K562 (cell line): ENCODE results near the gene MLX. TPM values are rescaled to one million over a fixed set of nuclear protein-coding genes. Genes with fewer than 3 reads are reported as not detected.
A peak's percentile ranks its signal among the peaks of the same experiment; 100 is the strongest.

Source experiments
- ATF2 ChIP-seq: sonication (generic); formaldehyde crosslinking; IDR thresholded peaks from 2 replicates; pipeline ENCODE4 v1.8.1; 2022; ENCODE audit warnings: missing genetic modification reagents
- CHD2 ChIP-seq: IDR thresholded peaks from 2 replicates; pipeline ENCODE4 v1.6.1; 2011; ENCODE audit warnings: low read depth, low read length
- HINFP ChIP-seq: fragments of 450-650 bp; conservative IDR thresholded peaks from 2 replicates; pipeline ENCODE4 v1.6.1; 2016; ENCODE audit warnings: missing genetic modification characterization, low read depth, mild to moderate bottlenecking, control low read depth, missing compliant biosample characterization
- ID3 ChIP-seq, 2 experiments: fragments of 250-450 bp in 1 of 2; fragments of 450-650 bp in 1 of 2; sonication (Bioruptor Pico) in 1 of 2; IDR thresholded peaks; 2 replicates each; pipeline versions ENCODE4 v1.6.1 to v1.8.0; 2016 to 2021; ENCODE audit warnings: mild to moderate bottlenecking in 2 of 2, moderate library complexity in 2 of 2, missing compliant biosample characterization in 1 of 2, missing genetic modification characterization in 1 of 2
- KLF13 ChIP-seq: fragments of 450-650 bp; IDR thresholded peaks from 2 replicates; pipeline ENCODE4 v1.6.1; 2016; ENCODE audit warnings: missing genetic modification characterization, low read depth, mild to moderate bottlenecking, missing compliant biosample characterization, moderate library complexity, borderline replicate concordance
- KLF6 ChIP-seq: fragments of 250-450 bp; sonication (Bioruptor Pico); IDR thresholded peaks from 2 replicates; pipeline ENCODE4 v1.4.0; 2020; ENCODE audit warnings: mild to moderate bottlenecking, moderate library complexity, borderline replicate concordance
- MTA1 ChIP-seq: fragments of 450-650 bp; IDR thresholded peaks from 2 replicates; pipeline ENCODE4 v1.6.1; 2017; ENCODE audit warnings: borderline replicate concordance
- NCOR1 ChIP-seq: fragments of 450-650 bp; IDR thresholded peaks from 2 replicates; pipeline ENCODE4 v1.6.1; 2016; ENCODE audit warnings: mild to moderate bottlenecking, moderate library complexity
- RBM39 ChIP-seq: fragments of 200-400 bp; formaldehyde crosslinking; optimal IDR thresholded peaks from 2 replicates; pipeline ENCODE3; 2018; ENCODE audit warnings: low read depth, low read length
- SIN3B ChIP-seq: fragments of 450-650 bp; IDR thresholded peaks from 2 replicates; pipeline ENCODE4 v1.6.1; 2017; ENCODE audit warnings: low read depth, mild to moderate bottlenecking, moderate library complexity
- TEAD1 ChIP-seq, 2 experiments: fragments of 450-650 bp in 1 of 2; sonication (generic) in 1 of 2; formaldehyde crosslinking; IDR thresholded peaks; 2 replicates each; pipeline versions ENCODE4 v1.4.0 to v1.8.0; 2020 to 2022; ENCODE audit warnings: mild to moderate bottlenecking in 2 of 2, missing genetic modification reagents in 1 of 2
- YY1 ChIP-seq, 3 experiments: IDR thresholded peaks; 2 replicates each; pipeline ENCODE4 v1.6.1; 2011; ENCODE audit warnings: low read length in 2 of 3, mild to moderate bottlenecking in 2 of 3, moderate library complexity in 2 of 3, borderline replicate concordance in 1 of 3, control low read depth in 1 of 3, low read depth in 1 of 3; ENCODE audit not compliant: insufficient read depth in 3 of 3, insufficient replicate concordance in 2 of 3, control insufficient read depth in 1 of 3, insufficient read length in 1 of 3; ENCODE audit errors: extremely low read depth in 1 of 3
- ZBTB11 ChIP-seq, 3 experiments: fragments of 200-800 bp in 1 of 3; fragments of 250-450 bp in 1 of 3; fragments of 450-650 bp in 1 of 3; sonication (Bioruptor Pico) in 1 of 3; sonication (Bioruptor generic) in 1 of 3; formaldehyde crosslinking in 1 of 3; IDR thresholded peaks; 2 replicates each; pipeline versions ENCODE4 v1.6.1 to v1.8.0; 2016 to 2022; ENCODE audit warnings: mild to moderate bottlenecking in 2 of 3, missing genetic modification characterization in 2 of 3, missing compliant biosample characterization in 1 of 3, moderate library complexity in 1 of 3
- ZNF316 ChIP-seq: fragments of 450-650 bp; IDR thresholded peaks from 2 replicates; pipeline ENCODE4 v1.6.1; 2016
- ZNF384 ChIP-seq: IDR thresholded peaks from 2 replicates; pipeline ENCODE4 v1.6.1; 2012; ENCODE audit warnings: low read depth, low read length, improper control_type of control experiment
- ZNF695 ChIP-seq: fragments of 450-650 bp; formaldehyde crosslinking; IDR thresholded peaks from 2 replicates; pipeline ENCODE4 v1.4.0; 2020; ENCODE audit warnings: mild to moderate bottlenecking, moderate library complexity
- ZNF76 ChIP-seq: fragments of 250-450 bp; sonication (Bioruptor Pico); IDR thresholded peaks from 2 replicates; pipeline ENCODE4 v1.4.0; 2020; ENCODE audit warnings: mild to moderate bottlenecking, moderate library complexity, borderline replicate concordance
- ZNF830 ChIP-seq: fragments of 250-450 bp; sonication (Bioruptor Pico); IDR thresholded peaks from 2 replicates; pipeline ENCODE4 v1.5.0; 2021; ENCODE audit warnings: mild to moderate bottlenecking
- polyA plus RNA-seq, 8 experiments: library from polyadenylated mRNA; depleted of rRNA in 4 of 8; stranded (reverse) in 5 of 8; unstranded in 3 of 8; fragments of >200 nt; fragmentation: Nextera tagmentation in 2 of 8; fragmentation: Illumina TruSeq in 1 of 8; extraction: Ambion mirVana in 2 of 8; extraction: Trizol in 1 of 8; gene quantifications; 2 replicates each; pipeline versions ENCODE4 v1.2.1 to v1.2.3, GENCODE V29; 2011 to 2014; ENCODE audit warnings: inconsistent platforms in 1 of 8, missing spikeins in 1 of 8
- total RNA-seq, 7 experiments: library from RNA; depleted of rRNA in 6 of 7; stranded (reverse); fragments of >200 nt in 6 of 7; fragmentation: Illumina TruSeq in 2 of 7; extraction: Trizol in 2 of 7; gene quantifications; 2 replicates each; pipeline versions ENCODE4 v1.2.1 to v1.2.3, GENCODE V29; 2011 to 2021; ENCODE audit warnings: low replicate concordance in 1 of 7

MLX gene
- total and polyA plus RNA-seq, 9 of the 15 experiments (the other 6 are each of a cell fraction or from before 2014, with no cell fraction given): 42.9 to 100 (median 58.9) TPM

- TF ChIP-seq HINFP (tag): no peak; the same call in 1 of the 2 replicates
- TF ChIP-seq ZNF316: no peak
- no peak for TF ChIP-seq ZNF76 (CRISPR knock-in tag)
- no peak for TF ChIP-seq RBM39
- no peak for TF ChIP-seq MTA1
- no peak for TF ChIP-seq CHD2
- TF ChIP-seq KLF6 (CRISPR knock-in tag): no peak
- no peak for TF ChIP-seq NCOR1
- TF ChIP-seq ID3 (CRISPR knock-in tag; IDR thresholded peaks at IDR 0.05): no peak
- no peak for TF ChIP-seq ID3 (tag; IDR thresholded peaks at IDR 0.05)
- TF ChIP-seq ZBTB11 (CRISPR knock-in tag; IDR thresholded peaks at IDR 0.05): peak in 2 of 3 experiments; percentile 66 to 86; a peak in 3 of 6 replicates
- TF ChIP-seq KLF13 (tag): no peak
- TF ChIP-seq SIN3B: peak; percentile 59; the same call in 1 of the 2 replicates
- no peak for TF ChIP-seq ZNF830
- 0 out of 4 replicates have a peak, but pooled peaks of 1 of the 2 experiments have one; percentile 23 for TF ChIP-seq TEAD1 (CRISPR knock-in tag; IDR thresholded peaks at IDR 0.05)
- TF ChIP-seq ZNF384: no peak
- TF ChIP-seq ATF2 (CRISPR knock-in tag): no peak
- peak in 2 of 3 experiments; percentile 8 to 25 for TF ChIP-seq YY1 (IDR thresholded peaks at IDR 0.05; ENCODE audit: borderline replicate concordance in 1 of 3, control insufficient read depth in 1 of 3, extremely low read depth in 1 of 3, insufficient read depth in 3 of 3, insufficient read length in 1 of 3, insufficient replicate concordance in 2 of 3, low read depth in 1 of 3, low read length in 2 of 3)
- no peak for TF ChIP-seq ZNF695 (CRISPR knock-in tag)
These were observed 30.3 kb upstream of the MLX start (continued) for GRCh38 chr17:42536372-42537155.
